ENCODE data around the gene BANP. TPM values are rescaled to one million over a fixed set of nuclear protein-coding genes. Genes with fewer than 3 reads are reported as not detected.

The BANP gene
- total RNA-seq, 1 experiment from 2014 or later = 37.2 TPM

DNA sequence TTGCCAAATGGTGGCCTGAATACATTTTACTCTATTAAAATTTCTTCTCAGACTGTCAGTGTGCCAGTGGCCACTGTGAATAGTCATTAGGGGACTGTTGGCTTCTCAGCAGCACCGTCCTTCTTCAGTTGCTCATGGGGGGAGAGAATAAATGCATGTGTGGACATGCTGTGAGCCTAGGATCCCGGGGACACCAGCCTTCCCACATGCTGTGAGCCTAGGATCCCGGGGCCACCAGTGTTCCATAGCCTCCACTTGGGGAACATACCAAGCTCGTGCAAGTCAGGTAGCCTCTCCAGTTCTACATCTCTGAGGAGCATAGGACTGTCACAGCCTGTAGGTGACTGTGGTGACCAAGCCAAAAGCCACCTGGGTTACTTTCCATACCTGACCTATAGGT, 51.5 kb downstream of the BANP start:
- POLR2A ChIA-PET = no interaction called here
- no peaks in the 10 kb centered on the region for H3K4me1 ChIP-seq (ENCODE audit: control insufficient read depth in 1 of 2, insufficient read depth in 2 of 2, low read length in 2 of 2)
- CTCF ChIA-PET = no interaction called here

More for the DNA sequence above, 51.5 kb downstream of the BANP start:
- Histone ChIP-seq H3K9me3 (ENCODE audit: control insufficient read depth in 1 of 2, insufficient read depth in 1 of 2, low read depth in 1 of 2, low read length in 2 of 2) (no peaks in the 10 kb centered on the region), H3K27me3 (ENCODE audit: insufficient read depth, low read length) (no peaks in the 10 kb centered on the region), H3K4me2 (ENCODE audit: low read length) (no peak overlapping the region), H3K9me2 (ENCODE audit: insufficient read depth) (no peaks in the 10 kb centered on the region), H3K9ac (ENCODE audit: low read length) (no peak overlapping the region), H2AFZ (ENCODE audit: low read depth, low read length, poor library complexity, severe bottlenecking) (no peak overlapping the region), H3K79me2 (ENCODE audit: insufficient read depth, low read length) (no peaks in the 10 kb centered on the region), H3K36me3 (ENCODE audit: control insufficient read depth in 1 of 2, insufficient read depth in 2 of 2, low read length in 2 of 2) (peaks cover 0 to 7% of the 10 kb centered on the region in 2 experiments; a peak in 3 of 4 replicates), H3K27ac (ENCODE audit: low read depth, low read length) (no peak overlapping the region), H3K4me3 (replicated peaks in 1 of 2; ENCODE audit: low read depth in 1 of 2, low read length in 2 of 2) (no peak overlapping the region), H4K20me1 (ENCODE audit: insufficient read depth) (no peaks in the 10 kb centered on the region)
- no peak for ATAC-seq
- intact Hi-C loops (cut with micrococcal nuclease) = no loop called here
- RAD21 ChIA-PET (ENCODE audit: low non-redundant PET in 1 of 2, low total read pairs in 2 of 2, uncharacterized antibody in 2 of 2, unreplicated experiment in 2 of 2) = no interaction called here
- BruUV-seq (replicated peaks) = no TSS peak
- DNase-seq (ENCODE audit: low read depth, low spot score) = no peak
- no peak for TF ChIP-seq SP1 (IDR thresholded peaks at IDR 0.05; ENCODE audit: low read depth)
- no peak for TF ChIP-seq ELF1 (IDR thresholded peaks at IDR 0.05; ENCODE audit: borderline replicate concordance, low read depth)
- no peak for TF ChIP-seq ZFX (IDR thresholded peaks at IDR 0.05)
- TF ChIP-seq EZH2 (IDR thresholded peaks at IDR 0.05) = no peak
- TF ChIP-seq, protein P1, sequence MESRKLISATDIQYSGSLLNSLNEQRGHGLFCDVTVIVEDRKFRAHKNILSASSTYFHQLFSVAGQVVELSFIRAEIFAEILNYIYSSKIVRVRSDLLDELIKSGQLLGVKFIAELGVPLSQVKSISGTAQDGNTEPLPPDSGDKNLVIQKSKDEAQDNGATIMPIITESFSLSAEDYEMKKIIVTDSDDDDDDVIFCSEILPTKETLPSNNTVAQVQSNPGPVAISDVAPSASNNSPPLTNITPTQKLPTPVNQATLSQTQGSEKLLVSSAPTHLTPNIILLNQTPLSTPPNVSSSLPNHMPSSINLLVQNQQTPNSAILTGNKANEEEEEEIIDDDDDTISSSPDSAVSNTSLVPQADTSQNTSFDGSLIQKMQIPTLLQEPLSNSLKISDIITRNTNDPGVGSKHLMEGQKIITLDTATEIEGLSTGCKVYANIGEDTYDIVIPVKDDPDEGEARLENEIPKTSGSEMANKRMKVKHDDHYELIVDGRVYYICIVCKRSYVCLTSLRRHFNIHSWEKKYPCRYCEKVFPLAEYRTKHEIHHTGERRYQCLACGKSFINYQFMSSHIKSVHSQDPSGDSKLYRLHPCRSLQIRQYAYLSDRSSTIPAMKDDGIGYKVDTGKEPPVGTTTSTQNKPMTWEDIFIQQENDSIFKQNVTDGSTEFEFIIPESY (IDR thresholded peaks at IDR 0.05; ENCODE audit: extremely low read depth, insufficient replicate concordance, low read length) = no peak
- no peak for TF ChIP-seq EZH2phosphoT487 (IDR thresholded peaks at IDR 0.05; ENCODE audit: borderline replicate concordance)
- no peak for TF ChIP-seq RAD21 (IDR thresholded peaks at IDR 0.05; ENCODE audit: low read depth)
- TF ChIP-seq SIN3A (IDR thresholded peaks at IDR 0.05; ENCODE audit: low read depth) = no peak
- TF ChIP-seq, protein P2, sequence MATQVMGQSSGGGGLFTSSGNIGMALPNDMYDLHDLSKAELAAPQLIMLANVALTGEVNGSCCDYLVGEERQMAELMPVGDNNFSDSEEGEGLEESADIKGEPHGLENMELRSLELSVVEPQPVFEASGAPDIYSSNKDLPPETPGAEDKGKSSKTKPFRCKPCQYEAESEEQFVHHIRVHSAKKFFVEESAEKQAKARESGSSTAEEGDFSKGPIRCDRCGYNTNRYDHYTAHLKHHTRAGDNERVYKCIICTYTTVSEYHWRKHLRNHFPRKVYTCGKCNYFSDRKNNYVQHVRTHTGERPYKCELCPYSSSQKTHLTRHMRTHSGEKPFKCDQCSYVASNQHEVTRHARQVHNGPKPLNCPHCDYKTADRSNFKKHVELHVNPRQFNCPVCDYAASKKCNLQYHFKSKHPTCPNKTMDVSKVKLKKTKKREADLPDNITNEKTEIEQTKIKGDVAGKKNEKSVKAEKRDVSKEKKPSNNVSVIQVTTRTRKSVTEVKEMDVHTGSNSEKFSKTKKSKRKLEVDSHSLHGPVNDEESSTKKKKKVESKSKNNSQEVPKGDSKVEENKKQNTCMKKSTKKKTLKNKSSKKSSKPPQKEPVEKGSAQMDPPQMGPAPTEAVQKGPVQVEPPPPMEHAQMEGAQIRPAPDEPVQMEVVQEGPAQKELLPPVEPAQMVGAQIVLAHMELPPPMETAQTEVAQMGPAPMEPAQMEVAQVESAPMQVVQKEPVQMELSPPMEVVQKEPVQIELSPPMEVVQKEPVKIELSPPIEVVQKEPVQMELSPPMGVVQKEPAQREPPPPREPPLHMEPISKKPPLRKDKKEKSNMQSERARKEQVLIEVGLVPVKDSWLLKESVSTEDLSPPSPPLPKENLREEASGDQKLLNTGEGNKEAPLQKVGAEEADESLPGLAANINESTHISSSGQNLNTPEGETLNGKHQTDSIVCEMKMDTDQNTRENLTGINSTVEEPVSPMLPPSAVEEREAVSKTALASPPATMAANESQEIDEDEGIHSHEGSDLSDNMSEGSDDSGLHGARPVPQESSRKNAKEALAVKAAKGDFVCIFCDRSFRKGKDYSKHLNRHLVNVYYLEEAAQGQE (IDR thresholded peaks at IDR 0.05; ENCODE audit: low read depth) = no peak
- TF ChIP-seq, protein P3, sequence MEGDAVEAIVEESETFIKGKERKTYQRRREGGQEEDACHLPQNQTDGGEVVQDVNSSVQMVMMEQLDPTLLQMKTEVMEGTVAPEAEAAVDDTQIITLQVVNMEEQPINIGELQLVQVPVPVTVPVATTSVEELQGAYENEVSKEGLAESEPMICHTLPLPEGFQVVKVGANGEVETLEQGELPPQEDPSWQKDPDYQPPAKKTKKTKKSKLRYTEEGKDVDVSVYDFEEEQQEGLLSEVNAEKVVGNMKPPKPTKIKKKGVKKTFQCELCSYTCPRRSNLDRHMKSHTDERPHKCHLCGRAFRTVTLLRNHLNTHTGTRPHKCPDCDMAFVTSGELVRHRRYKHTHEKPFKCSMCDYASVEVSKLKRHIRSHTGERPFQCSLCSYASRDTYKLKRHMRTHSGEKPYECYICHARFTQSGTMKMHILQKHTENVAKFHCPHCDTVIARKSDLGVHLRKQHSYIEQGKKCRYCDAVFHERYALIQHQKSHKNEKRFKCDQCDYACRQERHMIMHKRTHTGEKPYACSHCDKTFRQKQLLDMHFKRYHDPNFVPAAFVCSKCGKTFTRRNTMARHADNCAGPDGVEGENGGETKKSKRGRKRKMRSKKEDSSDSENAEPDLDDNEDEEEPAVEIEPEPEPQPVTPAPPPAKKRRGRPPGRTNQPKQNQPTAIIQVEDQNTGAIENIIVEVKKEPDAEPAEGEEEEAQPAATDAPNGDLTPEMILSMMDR (IDR thresholded peaks at IDR 0.05 in 2 of 3, conservative IDR thresholded peaks at IDR 0.05 in 1 of 3; ENCODE audit: borderline replicate concordance in 1 of 3, insufficient read depth in 1 of 3, low read depth in 2 of 3, low read length in 2 of 3) = no peak

All from HCT116 (cell line).